HUES6 (cell line): Measurements from ENCODE around the gene FBRSL1.

Experiments used
- H3K27ac ChIP-seq: 2 replicates; pipeline ENCODE4 v1.7.0; 2013; ENCODE audit warnings: low read depth, mild to moderate bottlenecking, low read length, inconsistent platforms
- H3K27me3 ChIP-seq: 2 replicates; pipeline ENCODE4 v1.6.1; 2013; ENCODE audit warnings: low read length; ENCODE audit not compliant: control insufficient read depth, insufficient read depth
- H3K36me3 ChIP-seq: 2 replicates; pipeline ENCODE4 v1.6.1; 2013; ENCODE audit warnings: low read length; ENCODE audit not compliant: control insufficient read depth, insufficient read depth
- H3K4me1 ChIP-seq: 2 replicates; pipeline ENCODE4 v1.6.1; 2013; ENCODE audit warnings: low read length; ENCODE audit not compliant: control insufficient read depth, insufficient read depth
- H3K4me3 ChIP-seq: 2 replicates; pipeline ENCODE4 v1.5.1; 2013; ENCODE audit warnings: low read depth, low read length
- H3K9ac ChIP-seq: one replicate; pipeline ENCODE4 v1.6.1; 2013; ENCODE audit warnings: mild to moderate bottlenecking, low read length
- H3K9me3 ChIP-seq: 2 replicates; pipeline ENCODE4 v1.6.1; 2013; ENCODE audit warnings: low read depth, low read length; ENCODE audit not compliant: control insufficient read depth, insufficient read depth

The FBRSL1 gene

DNA sequence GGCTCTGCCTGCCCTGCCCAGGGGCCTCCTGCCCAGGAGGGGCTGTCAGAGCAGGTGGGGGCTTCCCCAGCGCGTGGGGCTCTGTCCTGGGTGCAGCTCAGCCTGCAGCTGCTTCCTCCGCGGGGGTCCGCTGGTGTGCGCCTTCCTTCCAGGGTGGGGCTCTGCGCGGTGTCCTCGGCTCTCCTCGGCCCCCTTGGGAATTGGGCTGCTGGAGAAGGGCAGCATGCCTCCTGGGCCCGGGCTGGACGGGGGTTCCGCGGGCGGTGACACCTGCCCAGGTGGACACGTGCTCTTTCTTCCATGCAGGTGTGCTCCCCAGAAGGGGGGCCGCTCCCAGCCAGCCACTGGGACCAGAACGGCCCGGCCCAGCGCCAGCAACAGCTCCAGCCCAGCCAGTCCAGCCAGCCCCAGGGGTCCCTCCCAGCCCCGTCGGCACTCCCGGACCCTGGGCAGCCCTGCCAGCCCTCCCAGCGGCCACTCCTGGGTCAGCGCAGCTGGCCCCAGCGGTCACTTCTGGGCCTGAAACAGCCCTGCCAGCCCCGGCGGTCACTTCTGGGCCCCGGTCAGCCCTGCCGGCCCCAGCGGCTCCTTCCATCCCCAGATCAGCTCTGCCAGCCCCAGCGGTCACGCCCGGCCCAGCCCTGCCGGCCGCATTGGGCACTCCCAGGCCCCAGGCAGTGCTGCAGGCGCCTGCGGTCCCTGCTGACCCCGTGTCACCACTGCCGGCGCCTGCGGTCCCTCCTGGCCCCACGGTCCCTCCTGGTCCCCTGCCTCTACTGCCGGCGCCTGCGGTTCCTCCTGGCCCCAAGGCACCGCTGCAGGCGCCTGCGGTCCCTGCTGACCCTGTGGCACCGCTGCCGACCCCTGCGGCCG is 19.1 kb downstream of the FBRSL1 start:
- Histone ChIP-seq H3K36me3 (peaks cover 5% of the 10 kb centered on the region; the same call in 1 of the 2 replicates), H3K9me3 (no peaks in the 10 kb centered on the region), H3K4me3 (no peak overlapping the region), H3K27ac (no peak overlapping the region), H3K4me1 (peaks cover 30% of the 10 kb centered on the region), H3K9ac (no peak overlapping the region), H3K27me3 (no peaks in the 10 kb centered on the region)

GRCh38 chr12:132510111-132510724 is 20.3 kb downstream of the FBRSL1 start:
- Histone ChIP-seq H3K9ac (no peak overlapping the region), H3K4me3 (no peak overlapping the region), H3K27ac (no peak overlapping the region; the same call in 1 of the 2 replicates), H3K9me3 (no peaks in the 10 kb centered on the region), H3K36me3 (peaks cover 5% of the 10 kb centered on the region; the same call in 1 of the 2 replicates), H3K27me3 (peaks cover 2% of the 10 kb centered on the region; the same call in 1 of the 2 replicates), H3K4me1 (peaks cover 27% of the 10 kb centered on the region)

GRCh38 chr12:132510746-132511477 is 21.0 kb downstream of the FBRSL1 start:
- Histone ChIP-seq H3K4me1 (peaks cover 20% of the 10 kb centered on the region), H3K36me3 (peaks cover 5% of the 10 kb centered on the region; the same call in 1 of the 2 replicates)

GRCh38 chr12:132511516-132512196 is 21.7 kb downstream of the FBRSL1 start:
- no peak overlapping the region for H3K27ac ChIP-seq

More at GRCh38 chr12:132510746-132511477, 21.0 kb downstream of the FBRSL1 start:
- Histone ChIP-seq H3K27ac (no peak overlapping the region), H3K4me3 (no peak overlapping the region), H3K27me3 (peaks cover 3% of the 10 kb centered on the region; the same call in 1 of the 2 replicates), H3K9me3 (no peaks in the 10 kb centered on the region), H3K9ac (no peak overlapping the region)

DNA sequence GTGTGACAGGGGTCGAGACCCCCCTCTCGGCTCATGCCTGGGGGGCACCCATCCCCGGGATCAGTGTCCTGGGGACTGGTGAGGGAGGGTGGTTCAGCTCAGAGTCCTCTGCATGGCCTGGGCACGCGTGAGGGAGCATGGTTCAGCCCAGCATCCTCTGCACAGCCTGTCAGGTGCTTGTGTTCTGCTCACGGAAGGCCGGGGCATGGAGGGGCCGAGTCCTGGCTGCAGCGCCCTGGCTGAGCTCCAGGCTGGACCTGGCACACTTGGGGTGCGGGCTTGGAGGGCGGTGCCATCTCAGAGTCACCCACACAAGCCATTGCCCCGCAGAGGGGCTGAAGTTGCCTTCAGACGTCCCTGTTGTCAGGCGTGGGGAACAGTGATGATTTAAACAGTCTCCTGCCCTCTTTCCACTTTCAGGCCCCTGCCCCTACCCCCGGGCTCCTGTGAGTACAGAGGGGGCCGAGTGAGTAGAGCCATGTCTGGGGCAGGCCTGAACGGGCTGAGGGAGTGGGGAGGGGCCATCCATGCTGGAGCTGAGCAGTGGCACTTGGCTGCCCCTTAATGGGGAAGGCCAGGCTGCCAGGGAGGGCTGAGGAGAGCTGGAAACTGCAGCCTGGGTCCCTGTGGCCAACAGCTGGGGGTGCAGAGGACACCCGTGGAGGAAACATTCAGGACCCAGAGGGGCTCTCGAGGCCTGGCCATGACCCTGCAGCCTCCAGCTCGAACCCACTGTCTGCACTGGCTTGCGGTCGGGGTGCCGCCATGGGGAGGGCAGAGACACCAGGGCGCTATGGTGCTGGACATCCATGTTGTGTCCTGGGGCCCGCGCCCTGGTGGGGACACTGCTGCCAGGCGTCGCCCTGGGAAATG is 22.5 kb downstream of the FBRSL1 start:
- H3K9ac ChIP-seq: no peak overlapping the region
- H3K27me3 ChIP-seq: peaks cover 3% of the 10 kb centered on the region; the same call in 1 of the 2 replicates
- no peak overlapping the region for H3K4me3 ChIP-seq
- no peak overlapping the region for H3K27ac ChIP-seq
- no peaks in the 10 kb centered on the region for H3K9me3 ChIP-seq
- peaks cover 5% of the 10 kb centered on the region; the same call in 1 of the 2 replicates for H3K36me3 ChIP-seq
- peaks cover 6% of the 10 kb centered on the region; the same call in 1 of the 2 replicates for H3K4me1 ChIP-seq

More at GRCh38 chr12:132511516-132512196, 21.7 kb downstream of the FBRSL1 start:
- no peak overlapping the region for H3K9ac ChIP-seq
- H3K9me3 ChIP-seq: no peaks in the 10 kb centered on the region
- no peak overlapping the region for H3K4me3 ChIP-seq
- peaks cover 13% of the 10 kb centered on the region for H3K4me1 ChIP-seq
- peaks cover 5% of the 10 kb centered on the region; the same call in 1 of the 2 replicates for H3K36me3 ChIP-seq
- peaks cover 3% of the 10 kb centered on the region; the same call in 1 of the 2 replicates for H3K27me3 ChIP-seq

GRCh38 chr12:132513070-132513398 is 23.1 kb downstream of the FBRSL1 start:
- Histone ChIP-seq H3K27me3 (peaks cover 3% of the 10 kb centered on the region; the same call in 1 of the 2 replicates), H3K4me3 (no peak overlapping the region), H3K4me1 (no peaks in the 10 kb centered on the region; the same call in 1 of the 2 replicates), H3K9me3 (peaks cover 4% of the 10 kb centered on the region; the same call in 1 of the 2 replicates), H3K27ac (no peak overlapping the region), H3K9ac (no peak overlapping the region), H3K36me3 (peaks cover 7% of the 10 kb centered on the region; the same call in 1 of the 2 replicates)

GRCh38 chr12:132513458-132514135 is 23.6 kb downstream of the FBRSL1 start:
- no peak overlapping the region for H3K27ac ChIP-seq
- H3K9me3 ChIP-seq: peaks cover 9% of the 10 kb centered on the region
- peaks cover 3% of the 10 kb centered on the region; the same call in 1 of the 2 replicates for H3K27me3 ChIP-seq
- no peaks in the 10 kb centered on the region for H3K4me1 ChIP-seq
- peaks cover 8% of the 10 kb centered on the region for H3K36me3 ChIP-seq
- H3K4me3 ChIP-seq: no peak overlapping the region
- H3K9ac ChIP-seq: no peak overlapping the region

DNA sequence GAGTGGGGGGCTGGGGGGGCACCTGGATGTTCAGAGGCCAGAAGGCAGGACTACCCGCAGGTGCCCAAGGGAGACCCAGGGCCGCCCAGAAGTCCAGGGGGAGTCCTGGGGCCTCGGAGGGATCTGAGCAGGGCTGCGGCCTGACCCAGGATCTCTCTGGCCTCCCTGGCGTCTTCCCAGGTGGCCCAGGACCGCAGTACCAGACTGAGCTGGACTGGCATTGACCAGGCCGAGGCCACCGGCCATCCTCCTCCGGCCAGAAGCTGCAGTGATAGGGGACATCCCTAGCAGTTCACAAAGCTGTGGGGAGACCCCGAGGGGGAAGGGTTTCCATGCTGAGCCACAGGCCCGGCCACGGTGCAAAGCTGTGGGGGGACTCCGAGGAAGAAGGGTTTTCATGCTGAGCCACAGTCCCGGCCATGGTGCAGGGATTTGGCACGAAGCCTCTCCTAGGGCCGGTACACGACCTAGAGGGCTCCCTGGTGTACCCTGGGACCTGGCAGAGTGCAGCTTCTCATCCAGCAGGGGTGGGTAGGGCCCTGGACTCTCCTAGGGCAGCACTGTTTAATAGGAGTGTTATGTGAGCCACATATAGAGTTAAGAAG is 24.4 kb downstream of the FBRSL1 start:
- H3K4me3 ChIP-seq: no peak overlapping the region
- H3K27ac ChIP-seq: no peak overlapping the region
- H3K27me3 ChIP-seq: peaks cover 3% of the 10 kb centered on the region; the same call in 1 of the 2 replicates
- peaks cover 16% of the 10 kb centered on the region for H3K9me3 ChIP-seq
- peaks cover 10% of the 10 kb centered on the region for H3K36me3 ChIP-seq
- no peaks in the 10 kb centered on the region for H3K4me1 ChIP-seq
- H3K9ac ChIP-seq: no peak overlapping the region

DNA sequence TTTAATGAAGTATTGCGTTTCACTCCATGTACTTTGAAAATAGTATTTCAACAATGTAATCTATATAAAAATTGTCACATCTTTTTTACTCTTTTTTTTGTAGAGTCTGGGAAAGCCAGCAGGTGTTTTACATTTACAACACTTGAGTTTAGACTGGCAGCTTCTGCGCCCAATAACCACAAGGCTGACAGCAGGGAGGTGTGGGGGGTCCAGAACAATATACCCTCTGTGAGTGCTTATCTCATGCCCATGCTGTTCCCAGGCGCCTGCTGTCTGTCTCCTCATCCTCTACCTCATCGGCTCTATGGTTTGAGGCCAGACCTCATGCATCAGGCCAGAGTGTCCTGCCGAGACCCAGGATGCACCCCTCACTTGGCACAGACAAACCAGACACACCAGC is 24.9 kb downstream of the FBRSL1 start:
- Histone ChIP-seq H3K27me3 (peaks cover 3% of the 10 kb centered on the region; the same call in 1 of the 2 replicates), H3K4me3 (no peak overlapping the region), H3K36me3 (peaks cover 10% of the 10 kb centered on the region), H3K27ac (no peak overlapping the region), H3K9ac (no peak overlapping the region), H3K4me1 (no peaks in the 10 kb centered on the region), H3K9me3 (peaks cover 19% of the 10 kb centered on the region)
